Mesothelial cell of epicardium (in vitro differentiated cells): ENCODE measurements around the gene UGT1A8. TPM values are rescaled to one million over a fixed set of nuclear protein-coding genes. Genes with fewer than 3 reads are reported as not detected.
"Not testable (repeated sequence)": the region's sequence is repeated elsewhere in the genome, so short reads cannot be mapped to it uniquely, and the experiment has no call there.

Source experiments
- DNase-seq, 2 experiments: peaks; one replicate each; pipeline ENCODE4 v3.0.0; 2021; ENCODE audit warnings: low spot score in 2 of 2; ENCODE audit not compliant: unreplicated experiment in 2 of 2
- H3K27ac Mint-ChIP-seq: 2 replicates; pipeline ENCODE4 v1.8.0; 2021; ENCODE audit warnings: mixed read lengths
- H3K27me3 Mint-ChIP-seq: 2 replicates; pipeline ENCODE4 v1.8.0; 2021; ENCODE audit warnings: low read depth, mixed read lengths
- H3K36me3 Mint-ChIP-seq: 2 replicates; pipeline ENCODE4 v1.8.0; 2021; ENCODE audit warnings: mixed read lengths
- H3K4me1 Mint-ChIP-seq: 2 replicates; pipeline ENCODE4 v1.8.0; 2021; ENCODE audit warnings: mixed read lengths
- H3K4me3 Mint-ChIP-seq: 2 replicates; pipeline ENCODE4 v1.8.0; 2021; ENCODE audit warnings: mild to moderate bottlenecking, moderate library complexity, mixed read lengths
- H3K9me3 Mint-ChIP-seq: 2 replicates; pipeline ENCODE4 v1.8.0; 2021; ENCODE audit warnings: mixed read lengths
- total RNA-seq: library from RNA; stranded (reverse); gene quantifications from 3 replicates; pipeline ENCODE4 v1.2.1, GENCODE V29; 2021
- TF ChIP-seq, protein P1 (sequence below): fragments of 200-600 bp; sonication (generic); IDR thresholded peaks from one replicate; pipeline ENCODE4 v1.5.0; 2021; ENCODE audit warnings: antibody characterized with exemption; ENCODE audit not compliant: unreplicated experiment

Gene UGT1A8
- total RNA-seq, 1 donor from 2014 or later = not detected

DNA sequence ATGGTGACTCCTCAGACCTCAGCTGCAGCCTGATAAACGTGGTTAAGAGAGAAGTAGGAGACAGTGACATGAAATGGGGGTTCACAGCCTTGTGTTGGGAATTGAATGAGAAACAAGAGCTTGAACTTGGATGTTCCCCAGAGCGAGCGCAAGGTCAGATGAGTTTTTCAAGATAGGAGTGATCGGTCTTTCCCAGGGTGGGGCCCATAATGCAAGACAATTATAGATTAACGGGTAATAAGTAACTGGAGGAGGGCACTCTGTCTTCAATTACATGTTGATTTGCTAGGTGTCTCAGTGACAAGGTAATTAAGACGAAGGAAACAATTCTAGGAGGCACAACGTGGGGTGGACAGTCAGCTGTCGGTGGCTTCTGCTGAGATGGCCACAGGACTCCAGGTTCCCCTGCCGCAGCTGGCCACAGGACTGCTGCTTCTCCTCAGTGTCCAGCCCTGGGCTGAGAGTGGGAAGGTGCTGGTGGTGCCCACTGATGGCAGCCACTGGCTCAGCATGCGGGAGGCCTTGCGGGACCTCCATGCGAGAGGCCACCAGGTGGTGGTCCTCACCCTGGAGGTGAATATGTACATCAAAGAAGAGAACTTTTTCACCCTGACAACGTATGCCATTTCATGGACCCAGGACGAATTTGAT lies 95.3 kb downstream of the UGT1A8 start, which contains the start of gene UGT1A5:
Gene UGT1A5 (plus strand): TSS at position 297 of the 651 bp plus-strand sequence. CDS start 85 bp downstream, at position 382.
- no peak for DNase-seq
- no peaks in the 10 kb centered on the region for H3K4me1 Mint-ChIP-seq

DNA sequence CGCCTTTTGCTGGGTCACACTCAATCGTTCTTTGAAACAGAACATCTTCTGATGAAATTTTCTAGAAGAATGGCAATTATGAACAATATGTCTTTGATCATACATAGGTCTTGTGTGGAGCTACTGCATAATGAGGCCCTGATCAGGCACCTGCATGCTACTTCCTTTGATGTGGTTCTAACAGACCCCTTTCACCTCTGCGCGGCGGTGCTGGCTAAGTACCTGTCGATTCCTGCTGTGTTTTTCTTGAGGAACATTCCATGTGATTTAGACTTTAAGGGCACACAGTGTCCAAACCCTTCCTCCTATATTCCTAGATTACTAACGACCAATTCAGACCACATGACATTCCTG lies 95.8 kb downstream of the UGT1A8 start:
- no peaks in the 10 kb centered on the region for H3K9me3 Mint-ChIP-seq
- no peaks in the 10 kb centered on the region for H3K4me1 Mint-ChIP-seq
- H3K36me3 Mint-ChIP-seq = no peaks in the 10 kb centered on the region
- peaks cover 39% of the 10 kb centered on the region for H3K27me3 Mint-ChIP-seq
- H3K4me3 Mint-ChIP-seq = no peak overlapping the region
- H3K27ac Mint-ChIP-seq = no peak overlapping the region
- TF ChIP-seq, protein P1, sequence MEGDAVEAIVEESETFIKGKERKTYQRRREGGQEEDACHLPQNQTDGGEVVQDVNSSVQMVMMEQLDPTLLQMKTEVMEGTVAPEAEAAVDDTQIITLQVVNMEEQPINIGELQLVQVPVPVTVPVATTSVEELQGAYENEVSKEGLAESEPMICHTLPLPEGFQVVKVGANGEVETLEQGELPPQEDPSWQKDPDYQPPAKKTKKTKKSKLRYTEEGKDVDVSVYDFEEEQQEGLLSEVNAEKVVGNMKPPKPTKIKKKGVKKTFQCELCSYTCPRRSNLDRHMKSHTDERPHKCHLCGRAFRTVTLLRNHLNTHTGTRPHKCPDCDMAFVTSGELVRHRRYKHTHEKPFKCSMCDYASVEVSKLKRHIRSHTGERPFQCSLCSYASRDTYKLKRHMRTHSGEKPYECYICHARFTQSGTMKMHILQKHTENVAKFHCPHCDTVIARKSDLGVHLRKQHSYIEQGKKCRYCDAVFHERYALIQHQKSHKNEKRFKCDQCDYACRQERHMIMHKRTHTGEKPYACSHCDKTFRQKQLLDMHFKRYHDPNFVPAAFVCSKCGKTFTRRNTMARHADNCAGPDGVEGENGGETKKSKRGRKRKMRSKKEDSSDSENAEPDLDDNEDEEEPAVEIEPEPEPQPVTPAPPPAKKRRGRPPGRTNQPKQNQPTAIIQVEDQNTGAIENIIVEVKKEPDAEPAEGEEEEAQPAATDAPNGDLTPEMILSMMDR = no peak
- DNase-seq = no peak

More for the DNA sequence above, 95.3 kb downstream of the UGT1A8 start, which contains the start of gene UGT1A5:
- Mint-ChIP-seq H3K4me3 (no peak within 1 kb of the TSS), H3K27me3 (peaks cover 37% of the 10 kb centered on the region), H3K27ac (no peak within 1 kb of the TSS), H3K36me3 (no peaks in the 10 kb centered on the region), H3K9me3 (no peaks in the 10 kb centered on the region)
- TF ChIP-seq, protein P1 = no peak

DNA sequence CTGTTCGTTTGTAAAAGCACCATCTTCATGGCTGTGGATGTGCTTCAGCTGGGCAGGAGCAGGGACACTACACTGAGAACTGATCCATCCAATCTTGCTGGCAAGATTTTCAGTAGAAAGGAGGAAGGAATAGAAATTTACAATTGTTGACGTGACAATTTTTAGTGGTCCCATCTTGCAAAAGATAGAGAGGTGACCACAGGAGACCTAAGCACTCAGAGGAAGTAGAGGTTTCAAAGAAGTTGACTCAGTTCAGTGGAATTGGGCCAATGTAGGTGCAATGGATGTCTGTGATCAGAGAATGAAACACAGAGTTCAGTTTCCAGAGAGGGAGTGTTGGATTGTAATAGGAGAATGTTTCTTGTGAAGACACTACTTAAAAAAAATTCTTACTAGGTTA lies 96.7 kb downstream of the UGT1A8 start:
- Mint-ChIP-seq H3K27me3 (peaks cover 42% of the 10 kb centered on the region), H3K36me3 (no peaks in the 10 kb centered on the region), H3K4me3 (no peak overlapping the region), H3K27ac (no peak overlapping the region), H3K9me3 (no peaks in the 10 kb centered on the region), H3K4me1 (no peaks in the 10 kb centered on the region)
- TF ChIP-seq, protein P1 = no peak
- no peak for DNase-seq

DNA sequence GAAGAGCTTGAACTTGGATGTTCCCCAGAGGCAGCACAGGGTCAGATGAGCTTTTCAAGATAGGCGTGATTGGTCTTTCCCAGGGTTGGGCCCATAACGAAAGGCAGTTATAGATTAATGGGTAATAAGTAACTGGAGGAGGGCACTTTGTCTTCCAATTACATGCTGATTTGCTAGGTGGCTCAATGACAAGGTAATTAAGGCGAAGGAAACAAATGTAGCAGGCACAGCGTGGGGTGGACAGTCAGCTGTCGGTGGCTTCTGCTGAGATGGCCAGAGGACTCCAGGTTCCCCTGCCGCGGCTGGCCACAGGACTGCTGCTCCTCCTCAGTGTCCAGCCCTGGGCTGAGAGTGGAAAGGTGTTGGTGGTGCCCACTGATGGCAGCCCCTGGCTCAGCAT lies 101.1 kb downstream of the UGT1A8 start, which contains the start of gene UGT1A4:
Gene UGT1A4 (plus strand): TSS at position 185 of the 400 bp plus-strand sequence. CDS start 85 bp downstream, at position 270.
- Mint-ChIP-seq H3K4me1 (no peaks in the 10 kb centered on the region), H3K27me3 (peaks cover 25% of the 10 kb centered on the region), H3K27ac (no peak within 1 kb of the TSS), H3K9me3 (no peaks in the 10 kb centered on the region), H3K4me3 (no peak within 1 kb of the TSS), H3K36me3 (no peaks in the 10 kb centered on the region)
- DNase-seq = no peak
- TF ChIP-seq, protein P1 = no peak

DNA sequence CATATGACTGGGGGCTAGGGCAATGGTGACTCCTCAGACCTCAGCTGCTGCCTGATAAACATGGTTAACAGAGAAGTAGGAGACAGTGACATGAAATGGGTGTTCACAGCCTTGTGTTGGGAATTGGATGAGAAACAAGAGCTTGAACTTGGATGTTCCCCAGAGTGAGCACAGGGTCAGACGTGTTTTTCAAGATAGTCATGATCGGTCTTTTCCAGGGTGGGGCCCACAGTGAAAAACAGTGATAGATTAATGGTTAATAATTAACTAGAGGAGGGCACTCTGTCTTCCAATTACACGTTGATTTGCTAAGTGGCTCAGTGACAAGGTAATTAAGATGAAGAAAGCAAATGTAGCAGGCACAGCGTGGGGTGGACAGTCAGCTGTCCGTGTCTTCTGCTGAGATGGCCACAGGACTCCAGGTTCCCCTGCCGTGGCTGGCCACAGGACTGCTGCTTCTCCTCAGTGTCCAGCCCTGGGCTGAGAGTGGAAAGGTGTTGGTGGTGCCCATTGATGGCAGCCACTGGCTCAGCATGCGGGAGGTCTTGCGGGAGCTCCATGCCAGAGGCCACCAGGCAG lies 111.4 kb downstream of the UGT1A8 start, which contains the start of gene UGT1A3:
Gene UGT1A3 (plus strand): TSS at position 320 of the 579 bp plus-strand sequence. CDS start 85 bp downstream, at position 405.
- Mint-ChIP-seq H3K27ac (no peak within 1 kb of the TSS), H3K9me3 (peaks cover 7% of the 10 kb centered on the region), H3K36me3 (no peaks in the 10 kb centered on the region), H3K4me3 (no peak within 1 kb of the TSS), H3K27me3 (peaks cover 4% of the 10 kb centered on the region), H3K4me1 (no peaks in the 10 kb centered on the region)
- TF ChIP-seq, protein P1 = no peak
- DNase-seq = no peak

DNA sequence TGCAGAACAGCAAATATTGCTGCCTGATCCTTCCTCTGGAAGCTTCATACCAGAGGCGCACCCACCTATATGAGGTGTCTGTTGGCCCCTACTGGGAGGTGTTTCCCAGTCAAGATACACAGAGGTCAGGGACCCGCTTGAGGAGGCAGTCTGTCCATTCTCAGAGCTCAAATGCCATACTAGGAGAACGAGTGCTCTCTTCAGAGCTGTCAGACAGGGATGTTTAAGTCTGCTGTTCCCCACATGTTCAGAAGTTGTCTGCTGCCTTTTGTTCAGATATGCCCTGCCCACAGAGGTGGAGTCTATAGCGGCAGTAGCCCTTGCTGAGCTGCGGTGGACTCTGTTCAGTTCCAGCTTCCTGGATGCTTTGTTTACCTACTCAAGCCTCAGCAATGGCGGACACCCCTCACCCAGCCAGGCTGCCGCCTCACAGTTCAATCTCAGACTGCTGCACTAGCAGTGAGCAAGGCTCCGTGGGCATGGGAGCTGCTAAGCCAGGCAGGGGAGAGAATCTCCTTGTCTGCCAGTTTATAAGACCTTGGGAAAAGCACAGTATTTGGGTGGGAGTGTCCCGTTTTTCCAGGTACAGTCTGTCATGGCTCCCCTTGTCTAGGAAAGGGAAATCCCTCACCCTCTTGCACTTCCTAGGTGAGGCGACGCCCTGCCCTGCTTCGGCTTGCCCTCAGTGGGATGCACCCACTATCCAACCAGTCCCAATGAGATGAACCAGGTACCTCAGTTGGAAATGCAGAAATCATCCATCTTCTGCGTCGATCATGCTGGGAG lies 119.6 kb downstream of the UGT1A8 start:
- H3K27ac Mint-ChIP-seq, H3K4me1 Mint-ChIP-seq, H3K36me3 Mint-ChIP-seq, H3K4me3 Mint-ChIP-seq, DNase-seq: not testable (repeated sequence)
- Mint-ChIP-seq H3K9me3 (peaks cover 11% of the 10 kb centered on the region), H3K27me3 (peaks cover 37% of the 10 kb centered on the region)
